Left lung (tissue), 10 donors: ENCODE measurements around the gene GC. TPM values are rescaled to one million over a fixed set of nuclear protein-coding genes. Genes with fewer than 3 reads are reported as not detected.

Experiments used
- ATAC-seq: fragments of 200-7000 bp; cut with Tn5 transposase; one replicate; pipeline ENCODE4 v1.9.1; 2020; ENCODE audit warnings: moderate library complexity
- DNase-seq, 4 donors: peaks; one replicate each; pipeline ENCODE4 v3.0.0-alpha.2; 2013 to 2020
- H3K27ac ChIP-seq, 2 donors: fragments of 200-600 bp; sonication (generic) in 1 of 2; one replicate each; pipeline versions ENCODE4 v1.5.0 to v1.8.0; 2020 to 2021
- H3K27me3 ChIP-seq, 2 donors: fragments of 200-600 bp; sonication (generic) in 1 of 2; one replicate each; pipeline versions ENCODE4 v1.5.0 to v1.8.0; 2020 to 2021
- H3K36me3 ChIP-seq, 2 donors: fragments of 200-600 bp; sonication (generic) in 1 of 2; one replicate each; pipeline versions ENCODE4 v1.5.0 to v1.8.0; 2020 to 2021
- H3K4me1 ChIP-seq, 2 donors: fragments of 200-600 bp; one replicate each; pipeline ENCODE4 v1.8.0; 2021
- H3K4me3 ChIP-seq, 2 donors: fragments of 200-600 bp; sonication (generic) in 1 of 2; one replicate each; pipeline versions ENCODE4 v1.5.0 to v1.8.0; 2020 to 2021; ENCODE audit warnings: mild to moderate bottlenecking in 1 of 2
- H3K9me3 ChIP-seq, 2 donors: fragments of 200-600 bp; sonication (generic) in 1 of 2; one replicate each; pipeline versions ENCODE4 v1.5.0 to v1.8.0; 2020 to 2021
- intact Hi-C, 2 donors: fragments of 100-400 bp; cut with DNase I; formaldehyde crosslinking; loops; one replicate each; pipeline versions ENCODE4 v1.11.2 to v1.14.2; 2022
- polyA plus RNA-seq, 6 donors: library from polyadenylated mRNA; unstranded; fragments of 120-200 nt; gene quantifications; one replicate each; pipeline ENCODE4 v1.2.1, GENCODE V29; 2013; ENCODE audit not compliant: insufficient read length in 6 of 6
- total RNA-seq, 2 donors: library from RNA; stranded (reverse); fragmentation: NEBNext Ultra II Directional; extraction: Animal tissue kit (Norgen Biotek cat#: 25700); gene quantifications; one replicate each; pipeline ENCODE4 v1.2.1, GENCODE V29; 2021
- TF ChIP-seq, protein P1 (sequence below), 2 donors: fragments of 200-600 bp; sonication (generic) in 1 of 2; IDR thresholded peaks; one replicate each; pipeline versions ENCODE4 v1.5.0 to v1.8.0; 2021; ENCODE audit warnings: antibody characterized with exemption in 2 of 2
- donor health status: DM: no; HTN: yes; CAD: no.
- donor health status: DM: no; HTN: no; CAD: no.

GC gene
- total and polyA plus RNA-seq, 8 donors, result 0.77 to 1.1 TPM; not detected in 6

DNA sequence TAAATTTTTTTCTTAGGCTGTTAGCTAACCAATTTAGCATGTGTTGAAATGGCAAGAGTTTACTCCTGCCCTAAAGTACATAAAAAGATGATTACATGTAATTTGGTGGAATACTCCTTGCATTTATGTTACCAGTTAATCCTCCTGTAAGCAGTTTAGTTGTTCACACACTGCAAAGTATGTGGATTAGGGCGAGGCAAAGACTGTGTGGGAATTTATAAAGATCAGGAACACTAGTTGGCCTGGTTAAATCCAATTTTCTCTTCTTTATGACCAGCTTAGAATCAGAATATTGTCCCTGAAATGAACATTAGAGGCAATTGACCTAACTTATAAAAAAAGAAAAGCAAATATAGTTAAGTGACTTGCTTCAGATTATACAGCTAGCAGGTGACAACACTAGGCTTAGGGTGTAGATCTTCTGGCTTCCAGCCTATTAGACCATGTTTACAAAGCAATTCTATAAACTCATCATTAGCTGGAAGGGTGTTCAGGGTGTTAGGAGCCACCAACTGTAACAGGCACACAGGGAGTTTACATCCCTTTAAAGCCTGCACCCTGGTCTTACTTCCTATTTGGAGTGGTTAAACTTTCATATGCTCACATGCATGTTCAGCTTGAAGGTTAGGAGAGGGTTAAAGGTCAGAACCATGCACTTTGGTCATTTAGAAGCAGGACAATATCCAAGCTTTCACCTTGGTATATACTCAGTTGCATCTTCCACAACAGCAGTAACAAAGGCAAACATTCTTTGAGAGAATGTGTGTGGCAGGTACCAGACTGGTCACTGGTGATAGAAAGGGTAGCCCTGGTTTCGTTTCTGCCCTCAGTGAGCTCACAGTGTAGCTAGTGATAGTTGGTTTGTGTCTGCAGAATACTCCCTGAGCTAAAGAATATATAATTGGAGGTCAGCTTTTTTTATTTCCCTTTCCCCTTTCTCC, 72.6 kb downstream of the GC start:
- TF ChIP-seq, protein P1, sequence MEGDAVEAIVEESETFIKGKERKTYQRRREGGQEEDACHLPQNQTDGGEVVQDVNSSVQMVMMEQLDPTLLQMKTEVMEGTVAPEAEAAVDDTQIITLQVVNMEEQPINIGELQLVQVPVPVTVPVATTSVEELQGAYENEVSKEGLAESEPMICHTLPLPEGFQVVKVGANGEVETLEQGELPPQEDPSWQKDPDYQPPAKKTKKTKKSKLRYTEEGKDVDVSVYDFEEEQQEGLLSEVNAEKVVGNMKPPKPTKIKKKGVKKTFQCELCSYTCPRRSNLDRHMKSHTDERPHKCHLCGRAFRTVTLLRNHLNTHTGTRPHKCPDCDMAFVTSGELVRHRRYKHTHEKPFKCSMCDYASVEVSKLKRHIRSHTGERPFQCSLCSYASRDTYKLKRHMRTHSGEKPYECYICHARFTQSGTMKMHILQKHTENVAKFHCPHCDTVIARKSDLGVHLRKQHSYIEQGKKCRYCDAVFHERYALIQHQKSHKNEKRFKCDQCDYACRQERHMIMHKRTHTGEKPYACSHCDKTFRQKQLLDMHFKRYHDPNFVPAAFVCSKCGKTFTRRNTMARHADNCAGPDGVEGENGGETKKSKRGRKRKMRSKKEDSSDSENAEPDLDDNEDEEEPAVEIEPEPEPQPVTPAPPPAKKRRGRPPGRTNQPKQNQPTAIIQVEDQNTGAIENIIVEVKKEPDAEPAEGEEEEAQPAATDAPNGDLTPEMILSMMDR (IDR thresholded peaks at IDR 0.05), result no peak
- DNase-seq (no peak), ATAC-seq (peak; percentile 50)
- no peaks in the 10 kb centered on the region for H3K36me3 ChIP-seq
- no peak overlapping the region for H3K4me3 ChIP-seq
- no peaks in the 10 kb centered on the region for H3K9me3 ChIP-seq
- H3K27ac ChIP-seq, result no peak overlapping the region
- no peaks in the 10 kb centered on the region for H3K27me3 ChIP-seq
- intact Hi-C loops, result no loop called here
- H3K4me1 ChIP-seq, result no peaks in the 10 kb centered on the region

GRCh38 chr4:71709961-71710360, 73.9 kb downstream of the GC start:
- no peak overlapping the region for H3K4me3 ChIP-seq
- no peak overlapping the region for H3K27ac ChIP-seq
- intact Hi-C loops, result no loop called here
- no peaks in the 10 kb centered on the region for H3K4me1 ChIP-seq
- ATAC-seq (no peak), DNase-seq (peak in 1 of 4 donors; percentile 4)
- H3K36me3 ChIP-seq, result no peaks in the 10 kb centered on the region
- no peaks in the 10 kb centered on the region for H3K9me3 ChIP-seq
- TF ChIP-seq, protein P1 (IDR thresholded peaks at IDR 0.05), result no peak
- H3K27me3 ChIP-seq, result no peaks in the 10 kb centered on the region

DNA sequence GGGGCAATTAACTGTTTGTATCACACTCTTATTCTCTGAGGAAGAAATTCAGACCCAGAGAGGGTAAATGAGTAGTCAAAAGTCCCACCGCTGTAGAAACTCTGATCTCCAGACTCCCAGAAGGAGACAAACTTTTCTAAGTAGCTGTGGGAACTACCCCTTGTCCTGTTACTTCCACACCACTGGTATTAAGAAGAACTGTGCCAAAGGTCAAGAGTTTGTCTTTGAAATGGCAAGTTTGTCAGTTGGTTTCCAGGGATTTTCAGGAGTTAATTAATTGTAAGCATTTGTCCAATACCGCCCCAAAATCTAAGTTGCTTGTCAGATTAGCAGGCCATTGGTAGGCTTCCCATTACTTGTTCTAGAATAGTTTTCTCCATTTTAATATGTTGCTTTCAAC, 85.7 kb downstream of the GC start:
- no peak overlapping the region for H3K4me3 ChIP-seq
- DNase-seq, result no peak
- no peaks in the 10 kb centered on the region for H3K27me3 ChIP-seq
- intact Hi-C loops, result no loop called here
- no peak for ATAC-seq
- no peaks in the 10 kb centered on the region for H3K4me1 ChIP-seq
- H3K9me3 ChIP-seq, result no peaks in the 10 kb centered on the region
- H3K27ac ChIP-seq, result no peak overlapping the region
- TF ChIP-seq, protein P1 (IDR thresholded peaks at IDR 0.05), result no peak
- H3K36me3 ChIP-seq, result no peaks in the 10 kb centered on the region

GRCh38 chr4:71697031-71697430, 86.8 kb downstream of the GC start:
- H3K36me3 ChIP-seq, result no peaks in the 10 kb centered on the region
- DNase-seq (no peak), ATAC-seq (no peak)
- H3K9me3 ChIP-seq, result no peaks in the 10 kb centered on the region
- TF ChIP-seq, protein P1 (IDR thresholded peaks at IDR 0.05), result no peak
- H3K27ac ChIP-seq, result no peak overlapping the region
- no peaks in the 10 kb centered on the region for H3K27me3 ChIP-seq
- intact Hi-C loops, result no loop called here
- H3K4me1 ChIP-seq, result no peaks in the 10 kb centered on the region
- H3K4me3 ChIP-seq, result no peak overlapping the region

- H3K27ac ChIP-seq, result no peak overlapping the region
- intact Hi-C loops, result no loop called here
These were observed 88.9 kb downstream of the GC start for GRCh38 chr4:71694961-71695360.

More at GRCh38 chr4:71694961-71695360, 88.9 kb downstream of the GC start:
- Histone ChIP-seq H3K9me3 (no peaks in the 10 kb centered on the region), H3K27me3 (no peaks in the 10 kb centered on the region), H3K36me3 (no peaks in the 10 kb centered on the region), H3K4me1 (no peaks in the 10 kb centered on the region), H3K4me3 (no peak overlapping the region)
- ATAC-seq (no peak), DNase-seq (no peak)
- TF ChIP-seq, protein P1 (IDR thresholded peaks at IDR 0.05), result no peak
